HFFc6 (cell line): ENCODE results near the gene CCSAP. TPM values are rescaled to one million over a fixed set of nuclear protein-coding genes. Genes with fewer than 3 reads are reported as not detected.
A peak's percentile ranks its signal among the peaks of the same experiment; 100 is the strongest.

Experiments used
- DNase-seq: peaks from one replicate; pipeline ENCODE4 v3.0.0-alpha.2; 2018
- H3K27ac Mint-ChIP-seq: 2 replicates; pipeline ENCODE4 v1.8.0; 2020; ENCODE audit warnings: mild to moderate bottlenecking, mixed read lengths
- H3K27me3 Mint-ChIP-seq: 2 replicates; pipeline ENCODE4 v1.8.0; 2021; ENCODE audit warnings: mild to moderate bottlenecking, moderate library complexity, mixed read lengths; ENCODE audit not compliant: insufficient read depth
- H3K36me3 Mint-ChIP-seq: 2 replicates; pipeline ENCODE4 v1.8.0; 2021; ENCODE audit warnings: low read depth, mixed read lengths
- H3K4me1 Mint-ChIP-seq: 2 replicates; pipeline ENCODE4 v1.8.0; 2020; ENCODE audit warnings: low read depth, mixed read lengths
- H3K4me3 Mint-ChIP-seq: 2 replicates; pipeline ENCODE4 v1.8.0; 2020; ENCODE audit warnings: mild to moderate bottlenecking, moderate library complexity, mixed read lengths
- H3K9me3 Mint-ChIP-seq: 2 replicates; pipeline ENCODE4 v1.8.0; 2020; ENCODE audit warnings: mild to moderate bottlenecking, mixed read lengths
- long read RNA-seq: library from polyadenylated mRNA; unstranded; transcript quantifications from one replicate; pipeline ENCODE4 v2.0.0, GENCODE V29; 2019
- total RNA-seq, 6 experiments: library from RNA; stranded (reverse); fragmentation: NEBNext Ultra II Directional; extraction: Animal tissue kit (Norgen Biotek cat#: 25700); gene quantifications; 2 replicates in 1 of 6; 3 replicates in 5 of 6; pipeline ENCODE4 v1.2.3, GENCODE V29; 2021
- TF ChIP-seq, protein P1 (sequence below): fragments of 200-600 bp; sonication (generic); IDR thresholded peaks from 2 replicates; pipeline ENCODE4 v1.5.0; 2021; ENCODE audit warnings: antibody characterized with exemption, mild to moderate bottlenecking

CCSAP gene, protein sequence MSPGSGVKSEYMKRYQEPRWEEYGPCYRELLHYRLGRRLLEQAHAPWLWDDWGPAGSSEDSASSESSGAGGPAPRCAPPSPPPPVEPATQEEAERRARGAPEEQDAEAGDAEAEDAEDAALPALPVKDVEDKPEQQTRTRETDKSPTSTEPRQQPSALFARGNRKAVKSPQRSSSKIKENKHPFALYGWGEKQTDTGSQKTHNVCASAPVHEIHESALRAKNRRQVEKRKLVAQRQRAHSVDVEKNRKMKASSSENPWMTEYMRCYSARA
- 1 to 10 TPM; 4.6 to 6.4 (median 5.7) TPM for total RNA-seq
- long read RNA-seq, partial matches to known transcripts, result 0 of 2 reads
- long read RNA-seq, other reads (novel, unspliced or antisense), result 2 of 2 reads

DNA sequence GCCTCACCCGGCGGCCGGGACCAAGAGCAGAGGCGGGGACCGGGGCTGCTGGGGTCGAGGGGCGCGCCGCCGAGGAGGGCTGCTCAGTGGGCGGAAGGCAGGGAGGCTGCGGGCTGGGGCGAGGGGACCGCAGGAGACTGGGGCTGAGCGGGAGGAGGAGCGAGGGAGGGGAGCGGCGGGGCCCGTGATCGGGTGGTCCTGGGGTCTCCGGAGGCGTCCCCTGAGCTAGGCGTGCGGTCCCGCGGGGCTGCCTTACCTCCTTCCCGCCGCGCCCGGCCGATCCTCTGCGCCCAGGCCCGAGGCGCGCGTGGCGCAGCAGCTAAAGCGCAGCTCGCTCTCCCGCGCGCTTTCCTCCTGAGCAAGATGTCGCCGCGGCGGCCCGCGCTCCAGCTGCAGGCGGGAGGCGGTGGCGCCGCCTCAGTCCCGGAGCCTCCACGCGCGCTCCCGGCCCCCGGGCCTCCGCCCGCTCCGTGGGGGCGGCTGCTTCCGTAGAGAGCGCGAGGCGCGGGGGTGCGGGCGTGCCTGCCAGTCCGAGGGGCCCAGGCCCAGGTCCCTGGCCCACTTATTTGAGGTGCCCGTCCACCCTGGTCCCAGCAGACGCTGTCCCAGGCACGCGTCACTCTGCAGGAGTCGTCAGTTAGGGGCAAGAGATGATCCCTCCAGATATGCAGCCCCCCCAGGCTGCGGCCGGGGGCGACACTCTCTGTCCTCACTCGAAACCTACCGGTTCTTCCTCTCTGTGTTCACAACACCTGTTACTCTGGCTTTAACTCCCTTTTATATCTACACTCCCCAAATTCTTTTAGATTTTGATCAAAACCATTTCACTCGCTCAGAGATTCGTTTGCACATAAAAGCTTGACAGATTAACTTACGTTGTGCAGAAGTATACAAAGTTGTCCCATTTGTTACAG is at the start of gene CCSAP:
CCSAP (minus strand) TSS at position 392 of the 914 bp plus-strand sequence. CDS start 582 bp downstream, outside the sequence.
- no peak for DNase-seq
- Mint-ChIP-seq H3K4me1 (peaks cover 52% of the 10 kb centered on the region), H3K36me3 (peaks cover 5% of the 10 kb centered on the region), H3K4me3 (peak within 1 kb of the TSS; percentile 90), H3K27me3 (peaks cover 3% of the 10 kb centered on the region), H3K27ac (peak within 1 kb of the TSS; percentile 82), H3K9me3 (peaks cover 4% of the 10 kb centered on the region)
- TF ChIP-seq, protein P1, sequence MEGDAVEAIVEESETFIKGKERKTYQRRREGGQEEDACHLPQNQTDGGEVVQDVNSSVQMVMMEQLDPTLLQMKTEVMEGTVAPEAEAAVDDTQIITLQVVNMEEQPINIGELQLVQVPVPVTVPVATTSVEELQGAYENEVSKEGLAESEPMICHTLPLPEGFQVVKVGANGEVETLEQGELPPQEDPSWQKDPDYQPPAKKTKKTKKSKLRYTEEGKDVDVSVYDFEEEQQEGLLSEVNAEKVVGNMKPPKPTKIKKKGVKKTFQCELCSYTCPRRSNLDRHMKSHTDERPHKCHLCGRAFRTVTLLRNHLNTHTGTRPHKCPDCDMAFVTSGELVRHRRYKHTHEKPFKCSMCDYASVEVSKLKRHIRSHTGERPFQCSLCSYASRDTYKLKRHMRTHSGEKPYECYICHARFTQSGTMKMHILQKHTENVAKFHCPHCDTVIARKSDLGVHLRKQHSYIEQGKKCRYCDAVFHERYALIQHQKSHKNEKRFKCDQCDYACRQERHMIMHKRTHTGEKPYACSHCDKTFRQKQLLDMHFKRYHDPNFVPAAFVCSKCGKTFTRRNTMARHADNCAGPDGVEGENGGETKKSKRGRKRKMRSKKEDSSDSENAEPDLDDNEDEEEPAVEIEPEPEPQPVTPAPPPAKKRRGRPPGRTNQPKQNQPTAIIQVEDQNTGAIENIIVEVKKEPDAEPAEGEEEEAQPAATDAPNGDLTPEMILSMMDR, result peak; percentile 10; the same call in 1 of the 2 replicates

DNA sequence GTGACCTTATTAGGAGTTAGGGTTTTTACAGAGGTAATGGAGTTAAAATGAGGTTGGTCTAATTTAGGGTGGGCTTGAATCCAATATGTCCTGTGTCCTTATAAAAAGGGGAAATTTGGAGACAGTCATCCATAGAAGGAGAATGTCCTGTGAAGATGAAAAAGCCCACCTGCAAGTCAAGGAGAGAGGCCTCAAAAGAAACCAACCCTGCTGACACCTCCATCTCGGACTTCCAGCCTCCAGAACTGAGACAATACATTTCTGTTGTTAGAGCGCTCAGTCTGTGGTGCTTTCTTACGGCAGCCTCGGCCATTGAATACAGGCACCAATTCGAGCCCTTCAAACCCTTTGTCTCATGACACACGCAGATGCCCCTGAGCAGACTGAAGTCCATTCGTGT is 47.3 kb upstream of the CCSAP start:
- H3K27me3 Mint-ChIP-seq, result no peaks in the 10 kb centered on the region; the same call in 1 of the 2 replicates

DNA sequence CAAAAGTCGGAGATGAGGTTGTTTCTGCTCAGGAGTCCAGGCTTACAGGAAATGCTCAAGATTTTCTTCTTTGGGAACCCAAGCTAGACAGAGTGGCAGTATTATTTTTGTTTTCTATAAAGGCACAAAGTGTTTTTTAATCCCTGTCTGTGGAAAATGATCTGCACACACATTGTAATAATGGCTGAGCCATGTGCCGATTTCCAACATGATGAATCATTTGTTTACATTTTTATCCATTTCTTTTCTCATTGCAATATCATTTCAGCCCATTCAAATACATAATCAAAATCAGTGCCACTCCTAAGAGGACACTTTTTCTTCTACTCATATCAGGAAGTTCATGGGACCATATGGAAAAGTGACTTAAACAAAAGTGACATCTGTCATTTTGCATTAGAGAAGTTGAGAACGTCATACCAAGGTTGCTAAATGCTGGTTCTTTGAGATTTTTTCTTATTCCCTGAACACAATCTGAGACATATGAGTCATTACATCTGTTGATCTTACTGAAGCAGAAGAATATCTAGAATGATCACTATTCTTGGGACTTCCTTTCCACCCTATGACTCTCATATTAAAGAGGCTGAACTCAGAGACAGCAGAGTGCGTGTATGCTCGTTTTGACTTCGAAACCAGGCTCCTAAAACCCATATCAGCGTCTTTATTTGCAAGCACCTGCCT is 46.2 kb upstream of the CCSAP start:
- Mint-ChIP-seq H3K4me3 (peak overlapping the region; percentile 72), H3K4me1 (peaks cover 32% of the 10 kb centered on the region), H3K27me3 (no peaks in the 10 kb centered on the region; the same call in 1 of the 2 replicates), H3K9me3 (no peaks in the 10 kb centered on the region), H3K27ac (peak overlapping the region; percentile 63), H3K36me3 (no peaks in the 10 kb centered on the region; the same call in 1 of the 2 replicates)
- peak; percentile 54 for DNase-seq
- TF ChIP-seq, protein P1, result no peak

More for the DNA sequence above, 47.3 kb upstream of the CCSAP start:
- DNase-seq, result no peak
- Mint-ChIP-seq H3K4me1 (peaks cover 28% of the 10 kb centered on the region), H3K27ac (no peak overlapping the region), H3K9me3 (no peaks in the 10 kb centered on the region), H3K36me3 (no peaks in the 10 kb centered on the region; the same call in 1 of the 2 replicates), H3K4me3 (no peak overlapping the region)
- TF ChIP-seq, protein P1, result no peak

DNA sequence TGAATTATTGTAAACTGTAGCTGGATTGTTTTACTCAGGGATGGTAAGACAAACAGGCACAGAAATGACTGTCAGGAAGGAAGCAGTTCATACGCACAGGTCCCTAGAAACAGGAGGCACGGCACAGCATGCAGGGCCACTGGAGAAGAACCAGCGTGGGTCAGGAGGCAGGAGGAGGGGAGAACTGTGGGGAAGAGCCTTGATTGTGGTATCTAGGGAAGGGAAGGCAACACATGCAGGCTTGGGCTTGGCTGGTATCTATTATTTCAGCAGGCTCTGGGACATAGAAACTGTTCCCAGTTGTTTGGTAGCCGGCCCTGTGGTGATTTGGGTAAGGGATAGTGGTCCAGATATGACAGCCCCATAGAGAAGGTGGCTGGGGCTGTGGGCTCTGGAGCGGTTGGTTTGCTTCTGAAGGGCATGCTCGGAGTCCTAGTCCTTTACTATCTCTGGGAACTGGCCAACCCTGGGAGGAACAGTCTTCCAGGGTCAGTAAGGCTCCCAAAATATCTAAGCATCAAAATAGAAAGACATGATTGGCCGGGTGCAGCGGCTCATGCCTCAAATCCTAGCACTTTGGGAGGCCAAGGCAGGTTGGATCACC is 43.1 kb upstream of the CCSAP start:
- peaks cover under 1% of the 10 kb centered on the region; the same call in 1 of the 2 replicates for H3K27me3 Mint-ChIP-seq

More for the DNA sequence above, 43.1 kb upstream of the CCSAP start:
- Mint-ChIP-seq H3K36me3 (no peaks in the 10 kb centered on the region; the same call in 1 of the 2 replicates), H3K4me1 (peaks cover 37% of the 10 kb centered on the region), H3K4me3 (no peak overlapping the region), H3K27ac (no peak overlapping the region; the same call in 1 of the 2 replicates), H3K9me3 (no peaks in the 10 kb centered on the region)
- TF ChIP-seq, protein P1, result no peak
- DNase-seq, result no peak
